ENCODE measurements around the gene POLDIP2.

The POLDIP2 gene

GRCh38 chr17:28404812-28405570 lies 47.7 kb upstream of the POLDIP2 start:
- no peak overlapping the region for H3K27ac ChIP-seq (replicated peaks)
- TF ChIP-seq, protein P1, sequence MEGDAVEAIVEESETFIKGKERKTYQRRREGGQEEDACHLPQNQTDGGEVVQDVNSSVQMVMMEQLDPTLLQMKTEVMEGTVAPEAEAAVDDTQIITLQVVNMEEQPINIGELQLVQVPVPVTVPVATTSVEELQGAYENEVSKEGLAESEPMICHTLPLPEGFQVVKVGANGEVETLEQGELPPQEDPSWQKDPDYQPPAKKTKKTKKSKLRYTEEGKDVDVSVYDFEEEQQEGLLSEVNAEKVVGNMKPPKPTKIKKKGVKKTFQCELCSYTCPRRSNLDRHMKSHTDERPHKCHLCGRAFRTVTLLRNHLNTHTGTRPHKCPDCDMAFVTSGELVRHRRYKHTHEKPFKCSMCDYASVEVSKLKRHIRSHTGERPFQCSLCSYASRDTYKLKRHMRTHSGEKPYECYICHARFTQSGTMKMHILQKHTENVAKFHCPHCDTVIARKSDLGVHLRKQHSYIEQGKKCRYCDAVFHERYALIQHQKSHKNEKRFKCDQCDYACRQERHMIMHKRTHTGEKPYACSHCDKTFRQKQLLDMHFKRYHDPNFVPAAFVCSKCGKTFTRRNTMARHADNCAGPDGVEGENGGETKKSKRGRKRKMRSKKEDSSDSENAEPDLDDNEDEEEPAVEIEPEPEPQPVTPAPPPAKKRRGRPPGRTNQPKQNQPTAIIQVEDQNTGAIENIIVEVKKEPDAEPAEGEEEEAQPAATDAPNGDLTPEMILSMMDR (IDR thresholded peaks at IDR 0.05; ENCODE audit: insufficient read depth, low read length) = no peak
- TF ChIP-seq POLR2AphosphoS5 (IDR thresholded peaks at IDR 0.05; ENCODE audit: low read depth) = no peak
- no peak for TF ChIP-seq REST (IDR thresholded peaks at IDR 0.05; ENCODE audit: insufficient replicate concordance, low read depth)
- TF ChIP-seq GABPA (IDR thresholded peaks at IDR 0.05; ENCODE audit: low read depth) = no peak
- TF ChIP-seq SPI1 (IDR thresholded peaks at IDR 0.05; ENCODE audit: borderline replicate concordance, low read depth) = no peak
- peaks cover 24% of the 10 kb centered on the region for H3K27me3 ChIP-seq (ENCODE audit: insufficient read depth, poor library complexity, severe bottlenecking)
- no peak for DNase-seq (ENCODE audit: low read depth in 1 of 2, low spot score in 1 of 2)
- H3K4me3 ChIP-seq (replicated peaks; ENCODE audit: insufficient read depth, low read length) = no peak overlapping the region

DNA sequence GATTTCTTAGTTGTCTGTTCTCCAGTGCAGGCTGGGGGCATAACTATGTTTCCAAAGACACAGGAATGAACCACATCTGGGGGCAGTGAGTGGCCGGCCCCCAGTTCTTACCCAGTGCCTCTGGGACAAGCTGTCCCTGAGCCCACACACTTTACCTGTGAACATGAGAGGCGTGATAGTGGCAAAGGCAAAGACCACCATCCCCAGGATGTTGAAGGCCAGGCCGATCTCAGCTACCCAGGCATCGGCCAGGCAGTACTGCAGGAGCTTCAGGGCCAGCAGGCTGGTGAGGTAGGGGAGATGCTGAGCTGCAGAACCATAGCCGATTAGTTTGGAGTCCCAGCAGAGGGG lies 47.1 kb upstream of the POLDIP2 start:
- H3K27ac ChIP-seq (replicated peaks) = no peak overlapping the region
- peaks cover 24% of the 10 kb centered on the region for H3K27me3 ChIP-seq (ENCODE audit: insufficient read depth, poor library complexity, severe bottlenecking)
- no peak for TF ChIP-seq REST (IDR thresholded peaks at IDR 0.05; ENCODE audit: insufficient replicate concordance, low read depth)
- TF ChIP-seq, protein P1 (IDR thresholded peaks at IDR 0.05; ENCODE audit: insufficient read depth, low read length) = no peak
- TF ChIP-seq SPI1 (IDR thresholded peaks at IDR 0.05; ENCODE audit: borderline replicate concordance, low read depth) = no peak
- no peak for TF ChIP-seq POLR2AphosphoS5 (IDR thresholded peaks at IDR 0.05; ENCODE audit: low read depth)
- TF ChIP-seq GABPA (IDR thresholded peaks at IDR 0.05; ENCODE audit: low read depth) = no peak
- no peak for DNase-seq (ENCODE audit: low read depth in 1 of 2, low spot score in 1 of 2)
- H3K4me3 ChIP-seq (replicated peaks; ENCODE audit: insufficient read depth, low read length) = no peak overlapping the region

GRCh38 chr17:28404007-28404406 lies 46.7 kb upstream of the POLDIP2 start:
- H3K27me3 ChIP-seq (ENCODE audit: insufficient read depth, poor library complexity, severe bottlenecking) = peaks cover 24% of the 10 kb centered on the region
- TF ChIP-seq REST (IDR thresholded peaks at IDR 0.05; ENCODE audit: insufficient replicate concordance, low read depth) = no peak
- TF ChIP-seq SPI1 (IDR thresholded peaks at IDR 0.05; ENCODE audit: borderline replicate concordance, low read depth) = 0 out of 2 replicates have a peak, but pooled peaks have one; percentile 20
- no peak for DNase-seq (ENCODE audit: low read depth in 1 of 2, low spot score in 1 of 2)
- H3K4me3 ChIP-seq (replicated peaks; ENCODE audit: insufficient read depth, low read length) = no peak overlapping the region
- H3K27ac ChIP-seq (replicated peaks) = no peak overlapping the region
